CD4-positive, alpha-beta T cell treated with Interleukin-1 beta for 1 hour (primary cell): Measurements from ENCODE around the gene TEC.
"Not testable (repeated sequence)": the region's sequence is repeated elsewhere in the genome, so short reads cannot be mapped to it uniquely, and the experiment has no call there.

Experiments
- DNase-seq, 2 donors: peaks; one replicate each; pipeline ENCODE4 v3.0.0-alpha.2; 2020 to 2022

TEC gene

DNA sequence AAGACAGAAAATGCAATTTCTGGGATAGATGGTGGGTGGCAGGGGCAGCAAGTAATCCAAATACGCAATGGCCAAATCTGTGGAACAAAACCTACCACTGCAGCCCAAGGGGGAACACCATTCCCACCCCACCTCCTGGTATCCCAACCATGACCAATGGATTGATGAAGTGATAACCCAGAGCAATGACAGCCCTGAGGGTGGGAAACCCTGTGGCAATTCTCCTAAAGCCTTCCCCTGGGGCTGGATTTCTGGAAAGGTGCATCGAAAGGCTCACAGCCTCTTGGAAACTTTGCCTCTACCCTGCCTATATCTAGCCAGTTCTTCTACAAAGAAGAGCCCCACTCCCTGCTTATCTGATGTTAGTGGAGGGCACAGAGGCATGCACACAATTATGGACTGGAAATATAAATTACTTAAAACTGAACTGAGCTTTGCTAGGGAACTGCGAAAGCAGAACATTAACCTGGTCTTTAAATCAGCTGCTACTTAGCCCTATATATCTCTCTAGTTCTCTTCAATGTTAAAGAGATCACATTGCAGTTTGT, 75.6 kb downstream of the TEC start:
- DNase-seq = no peak

DNA sequence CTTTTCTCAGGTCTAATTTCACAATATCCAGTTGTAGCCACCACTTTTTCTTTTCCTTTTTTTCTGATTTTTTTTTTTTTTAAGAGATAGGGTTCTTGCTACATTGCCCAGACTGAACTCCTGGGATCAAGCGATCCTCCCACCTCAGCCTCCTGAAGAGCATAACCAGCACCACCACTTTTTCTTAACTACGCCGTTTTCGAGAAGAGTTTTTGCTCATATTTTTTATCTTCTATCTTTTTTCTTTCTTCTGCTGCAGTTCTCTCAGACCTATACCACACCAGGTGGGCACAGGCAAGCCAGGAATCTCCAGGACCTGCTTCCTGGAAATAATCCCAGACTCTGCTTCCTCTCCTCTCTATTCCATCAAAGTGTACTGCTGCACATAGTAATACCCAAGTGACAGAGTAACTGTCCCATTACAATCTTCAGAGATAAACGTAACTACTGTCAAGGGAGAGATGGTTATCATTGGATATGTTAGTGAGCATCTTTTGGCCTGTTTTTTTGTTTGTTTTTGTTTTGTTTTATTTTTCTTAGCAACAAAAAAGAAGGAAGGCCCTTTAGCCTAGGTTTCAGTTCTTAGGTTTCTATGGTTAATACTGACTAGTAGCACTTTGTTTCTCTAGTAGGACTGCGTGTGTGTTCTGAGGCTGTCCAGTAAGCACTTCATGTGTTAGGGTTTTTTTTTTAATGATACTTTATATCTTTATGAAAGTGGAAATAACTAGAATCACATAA, 76.4 kb downstream of the TEC start:
- DNase-seq = no peak

GRCh38 chr4:48191758-48192157, 77.9 kb downstream of the TEC start:
- no peak for DNase-seq

DNA sequence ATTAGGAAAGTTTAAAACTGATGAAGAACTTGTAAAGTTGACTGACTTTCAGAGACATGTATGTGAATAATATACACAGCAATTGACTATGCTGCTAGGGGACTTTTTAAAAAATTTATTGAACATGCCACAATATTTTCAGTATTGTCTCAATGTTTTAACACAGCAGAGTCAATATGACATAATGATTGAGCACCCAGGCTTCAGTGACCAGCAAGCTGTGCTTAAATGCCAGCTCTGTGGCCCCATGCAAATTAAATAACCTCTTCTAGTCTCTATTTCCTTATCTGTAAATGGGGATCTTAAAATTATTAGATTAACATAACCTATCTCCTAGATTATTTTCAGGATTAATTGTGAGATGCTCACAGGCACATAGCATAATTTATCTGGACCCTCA, 78.8 kb downstream of the TEC start:
- no peak for DNase-seq

DNA sequence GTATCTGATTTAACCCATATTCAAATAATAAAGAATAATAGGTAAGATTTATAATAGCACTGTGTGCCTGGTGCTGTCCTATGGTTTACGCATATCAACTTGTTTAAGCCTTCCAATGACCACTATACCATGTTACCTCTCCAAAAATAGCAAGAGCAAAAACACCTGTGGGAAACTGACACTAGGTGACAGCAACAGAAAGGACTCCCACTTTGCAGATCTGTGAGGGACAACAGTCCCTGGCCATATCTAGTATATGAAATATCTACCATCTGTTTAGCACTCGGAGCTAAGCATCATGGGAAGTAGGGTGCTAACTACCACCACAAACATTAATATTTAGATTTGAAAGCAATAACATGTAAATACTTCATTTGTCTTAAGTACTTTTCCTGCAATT, 79.9 kb downstream of the TEC start:
- DNase-seq = no peak

DNA sequence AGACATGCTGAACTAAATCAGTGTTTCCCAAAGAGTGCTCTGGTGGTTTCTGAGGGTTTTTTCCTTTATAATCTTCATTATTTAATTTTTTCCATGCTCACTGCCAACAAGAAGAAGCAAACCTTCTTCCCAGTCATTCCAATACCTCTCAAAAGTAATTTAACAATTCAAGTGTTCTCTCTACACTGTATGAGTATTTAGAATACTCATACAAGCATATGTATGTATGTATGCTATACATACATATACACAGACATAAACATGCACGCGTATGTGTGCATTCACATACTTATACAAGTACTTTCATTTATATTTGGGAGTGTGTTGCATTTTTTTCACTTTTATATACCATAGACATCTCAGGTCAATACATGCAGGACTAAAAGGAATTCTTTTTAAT, 81.2 kb downstream of the TEC start:
- no peak for DNase-seq

- no peak for DNase-seq
These were observed 81.8 kb downstream of the TEC start for GRCh38 chr4:48187813-48188212.

GRCh38 chr4:48187066-48187465, 82.6 kb downstream of the TEC start:
- not testable (repeated sequence) for DNase-seq

DNA sequence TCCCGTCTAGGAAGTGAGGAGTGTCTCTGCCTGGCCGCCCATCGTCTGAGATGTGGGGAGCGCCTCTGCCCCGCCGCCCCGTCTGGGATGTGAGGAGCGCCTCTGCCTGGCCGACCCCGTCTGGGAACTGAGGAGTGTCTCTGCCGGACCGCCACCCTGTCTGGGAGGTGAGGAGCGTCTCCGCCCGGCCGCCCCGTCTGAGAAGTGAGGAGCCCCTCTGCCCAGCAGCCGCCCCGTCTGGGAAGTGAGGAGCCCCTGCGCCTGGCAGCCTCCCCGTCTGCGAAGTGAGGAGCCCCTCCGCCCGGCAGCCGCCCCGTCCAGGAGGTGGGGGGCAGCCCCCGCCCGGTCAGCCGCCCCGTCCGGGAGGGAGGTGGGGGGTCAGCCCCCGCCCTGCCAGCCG, 83.2 kb downstream of the TEC start:
- not testable (repeated sequence) for DNase-seq

GRCh38 chr4:48184882-48185281, 84.8 kb downstream of the TEC start:
- no peak for DNase-seq

- DNase-seq = no peak
These were observed 89.4 kb downstream of the TEC start for GRCh38 chr4:48180234-48180633.

DNA sequence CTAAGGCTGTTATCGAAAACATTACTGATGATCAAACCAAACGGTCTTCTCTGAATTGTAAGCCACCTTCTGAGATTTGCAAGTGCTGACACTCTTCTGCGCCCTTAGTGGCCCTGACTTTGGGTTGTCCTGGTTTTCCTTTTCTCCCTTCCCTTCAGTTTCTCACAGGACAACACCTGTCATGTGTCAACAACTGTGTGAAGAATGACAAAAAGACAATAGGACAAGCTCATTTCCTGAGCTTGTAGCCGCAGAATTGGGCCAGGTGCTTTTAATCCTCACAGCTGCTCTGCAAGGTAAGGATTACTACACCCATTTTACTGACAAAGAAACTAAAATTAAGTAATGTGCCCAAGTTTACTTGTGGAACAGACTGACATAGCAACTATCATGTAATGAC, 90.7 kb downstream of the TEC start:
- no peak for DNase-seq

- no peak for DNase-seq
These were observed 93.8 kb downstream of the TEC start for GRCh38 chr4:48175806-48176205.

- DNase-seq = no peak
These were observed 94.3 kb downstream of the TEC start for GRCh38 chr4:48175328-48175727.

DNA sequence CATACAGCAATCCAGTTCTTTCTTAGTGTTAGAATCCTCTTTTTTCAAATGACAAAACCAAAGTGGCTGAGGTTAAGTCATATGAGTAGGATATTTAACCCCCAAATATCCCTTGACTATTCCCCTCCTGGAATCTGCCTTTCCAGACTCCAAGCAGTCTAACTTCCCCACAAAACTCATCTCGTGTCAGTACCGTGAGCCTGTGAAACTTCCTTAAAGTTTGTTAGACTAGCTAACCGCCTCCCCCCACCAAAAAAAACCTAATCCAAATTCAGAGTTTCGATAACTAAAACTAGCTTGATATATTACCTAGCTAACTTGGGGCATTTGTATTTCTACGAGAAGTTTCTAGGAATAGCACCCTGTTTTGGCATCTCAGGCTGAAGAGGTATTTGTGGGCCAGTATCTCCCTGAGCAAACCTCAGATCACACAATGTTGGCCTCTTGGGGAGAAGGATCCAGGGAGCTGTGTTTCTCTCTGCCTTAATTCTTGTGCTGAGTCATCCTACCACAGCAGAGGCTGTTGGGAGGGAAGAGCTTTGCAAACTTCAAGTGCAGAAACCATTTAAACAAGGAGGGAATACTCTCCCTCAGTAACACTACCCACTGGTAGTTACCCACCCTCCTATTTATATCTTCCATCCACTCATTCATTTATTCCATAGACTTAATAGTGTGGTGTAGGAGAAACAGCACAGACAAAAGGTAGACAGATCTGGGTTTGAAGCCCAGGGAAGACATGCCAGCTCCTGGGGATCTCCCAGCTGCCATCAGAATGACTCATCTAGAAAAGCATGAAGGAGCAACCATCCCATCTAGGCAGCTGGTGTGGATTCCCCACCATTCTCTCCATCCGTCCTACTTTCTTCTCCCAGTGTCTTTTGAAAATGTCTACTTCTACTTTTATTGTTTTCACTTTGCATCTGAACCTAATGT, 96.3 kb downstream of the TEC start:
- DNase-seq = no peak

DNA sequence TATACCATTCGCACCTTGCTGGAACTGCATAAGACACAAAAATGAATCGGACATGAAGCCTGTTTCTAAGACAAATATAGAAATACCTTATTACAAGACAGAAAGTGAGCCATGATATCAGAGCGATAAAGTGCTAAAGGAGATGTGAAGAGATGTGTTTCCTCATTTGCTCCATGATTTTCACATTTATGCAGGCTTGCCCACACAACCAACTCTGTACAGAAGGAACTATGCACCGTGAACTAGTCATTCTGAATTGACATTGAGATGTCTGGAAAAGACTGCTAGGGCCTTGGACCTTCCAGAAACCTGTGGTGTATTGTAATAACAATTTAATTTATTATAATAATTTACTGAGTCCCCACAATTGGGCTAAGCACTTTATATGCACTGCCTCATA, 97.0 kb downstream of the TEC start:
- DNase-seq = no peak

- DNase-seq = no peak
These were observed 100.0 kb downstream of the TEC start for GRCh38 chr4:48169636-48170035.

DNA sequence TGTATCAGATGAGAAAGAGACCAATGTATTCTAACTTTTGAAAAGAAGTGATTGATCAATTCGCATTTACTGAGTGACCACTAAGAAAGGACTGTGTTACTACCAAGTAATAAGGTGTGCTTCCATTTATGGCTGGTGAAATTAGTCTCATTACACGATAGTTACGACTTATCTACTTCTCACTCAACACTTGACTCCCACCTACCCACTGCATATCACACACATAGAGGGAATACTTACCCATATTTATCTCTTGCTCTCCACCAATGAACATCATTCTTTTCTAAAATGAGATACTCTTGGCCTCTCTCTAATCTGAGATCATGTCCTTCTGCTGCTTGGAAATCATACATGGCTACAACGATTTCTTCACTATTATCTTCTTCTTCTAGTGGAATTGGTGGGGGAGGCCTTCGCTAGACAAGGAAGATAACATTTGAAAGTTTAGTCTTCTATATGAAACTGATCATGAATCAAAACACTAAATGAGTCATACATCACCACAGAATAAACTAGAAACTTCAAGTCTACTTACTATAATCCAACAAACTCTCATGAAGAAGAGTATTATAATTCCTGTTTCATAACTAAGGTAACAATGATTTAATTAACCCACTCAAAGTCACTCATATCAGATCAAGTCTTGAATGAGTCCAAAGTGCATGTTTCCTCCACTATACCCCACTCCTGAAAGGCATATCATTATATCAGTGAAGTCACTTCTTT, 101.9 kb downstream of the TEC start:
- DNase-seq = no peak

GRCh38 chr4:48164561-48164960, 105.1 kb downstream of the TEC start:
- not testable (repeated sequence) for DNase-seq

GRCh38 chr4:48163746-48164145, 105.9 kb downstream of the TEC start:
- no peak for DNase-seq

GRCh38 chr4:48162162-48162561, 107.5 kb downstream of the TEC start:
- DNase-seq = no peak

DNA sequence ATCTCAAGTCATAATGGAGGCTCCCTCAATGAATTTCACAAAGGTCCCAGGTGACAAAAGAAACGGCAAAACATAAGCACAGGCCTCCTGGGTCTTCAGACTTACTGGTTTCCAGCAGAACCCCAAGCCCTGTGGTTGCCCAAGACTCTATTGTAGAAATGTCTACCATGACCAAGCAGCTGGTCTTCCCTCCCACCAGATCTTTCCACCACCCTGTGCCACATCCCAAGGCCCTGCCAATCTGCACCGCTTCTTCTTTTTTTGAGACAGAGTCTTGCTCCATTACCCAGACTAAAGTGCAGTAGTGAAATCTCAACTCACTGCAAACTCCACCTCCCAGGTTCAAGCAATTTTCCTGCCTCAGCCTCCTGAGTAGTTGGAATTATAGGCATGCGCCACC, 112.4 kb downstream of the TEC start:
- DNase-seq = no peak

DNA sequence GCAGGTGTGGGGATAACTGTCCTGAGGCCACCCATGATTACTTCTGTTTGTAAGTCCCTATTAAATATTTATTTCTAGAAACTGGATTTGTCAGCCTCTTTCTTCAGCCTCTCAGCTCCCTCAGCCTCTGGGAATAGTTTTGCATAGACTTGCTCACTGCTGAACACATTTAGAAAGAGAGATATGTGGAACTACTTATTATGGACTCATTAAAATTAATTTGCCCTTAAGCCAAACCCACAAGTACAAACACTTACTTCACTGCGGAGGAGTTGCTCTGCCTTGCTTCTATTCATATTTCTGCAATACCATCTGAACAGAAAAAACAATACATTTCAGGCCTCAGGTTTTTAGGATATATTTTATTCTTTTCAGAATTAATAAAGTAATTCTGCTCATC, 113.2 kb downstream of the TEC start:
- DNase-seq = no peak
